MM.1S (cell line): ENCODE measurements around the gene MMS22L.

ENCODE experiments used
- DNase-seq: peaks from one replicate; pipeline ENCODE4 v3.0.0-alpha.2; 2015
- H2AFZ ChIP-seq: fragments of 300-600 bp; sonication (generic); 2 replicates; pipeline ENCODE4 v1.6.0; 2016; ENCODE audit warnings: antibody characterized with exemption, low read length
- H3F3A ChIP-seq: fragments of 300-600 bp; sonication (generic); 2 replicates; pipeline ENCODE4 v1.6.1; 2016; ENCODE audit warnings: mild to moderate bottlenecking, antibody characterized with exemption, low read length, moderate library complexity, mixed read lengths; ENCODE audit not compliant: insufficient read depth
- H3K27ac ChIP-seq: fragments of 300-600 bp; sonication (generic); 2 replicates; pipeline ENCODE4 v1.5.1; 2016; ENCODE audit warnings: mild to moderate bottlenecking, low read length
- H3K27me3 ChIP-seq: fragments of 300-600 bp; sonication (generic); replicated peaks from 2 replicates; pipeline ENCODE4 v1.6.0; 2016; ENCODE audit warnings: low read length; ENCODE audit not compliant: insufficient read depth
- H3K36me3 ChIP-seq: fragments of 300-600 bp; sonication (generic); replicated peaks from 2 replicates; pipeline ENCODE4 v1.6.1; 2016; ENCODE audit warnings: mild to moderate bottlenecking, low read length, mixed read lengths; ENCODE audit not compliant: insufficient read depth
- H3K4me1 ChIP-seq: fragments of 300-600 bp; sonication (generic); 2 replicates; pipeline ENCODE4 v1.6.1; 2016; ENCODE audit warnings: low read length, mixed read lengths
- H3K4me2 ChIP-seq: fragments of 300-600 bp; sonication (generic); 2 replicates; pipeline ENCODE4 v1.6.0; 2016; ENCODE audit warnings: low read depth, low read length
- H3K4me3 ChIP-seq: fragments of 300-600 bp; sonication (generic); 2 replicates; pipeline ENCODE4 v1.5.1; 2016; ENCODE audit warnings: low read length, mixed read lengths
- H3K79me2 ChIP-seq: fragments of 300-600 bp; sonication (generic); 2 replicates; pipeline ENCODE4 v1.6.1; 2016; ENCODE audit warnings: mixed run types, low read length, mixed read lengths
- H3K9ac ChIP-seq: fragments of 300-600 bp; sonication (generic); 2 replicates; pipeline ENCODE4 v1.6.1; 2016; ENCODE audit warnings: low read length, mixed read lengths
- H3K9me2 ChIP-seq: fragments of 300-600 bp; sonication (generic); replicated peaks from 2 replicates; pipeline ENCODE4 v1.6.1; 2016; ENCODE audit warnings: mild to moderate bottlenecking, low read length, mixed read lengths; ENCODE audit not compliant: insufficient read depth
- H3K9me3 ChIP-seq: fragments of 300-600 bp; sonication (generic); replicated peaks from 2 replicates; pipeline ENCODE4 v1.6.1; 2016; ENCODE audit warnings: mild to moderate bottlenecking, low read length, mixed read lengths; ENCODE audit not compliant: insufficient read depth
- H4K20me1 ChIP-seq: fragments of 300-600 bp; sonication (generic); 2 replicates; pipeline ENCODE4 v1.6.1; 2016; ENCODE audit warnings: mild to moderate bottlenecking, low read length, moderate library complexity, mixed read lengths; ENCODE audit not compliant: insufficient read depth
- CTCF ChIP-seq: fragments of 300-600 bp; sonication (generic); IDR thresholded peaks from 2 replicates; pipeline ENCODE4 v1.5.1; 2016; ENCODE audit warnings: antibody characterized with exemption, low read length, mixed read lengths
- EZH2 ChIP-seq: fragments of 300-600 bp; sonication (generic); optimal IDR thresholded peaks from 2 replicates; pipeline ENCODE3; 2017; ENCODE audit warnings: low read depth, mild to moderate bottlenecking, antibody characterized with exemption, low read length, mixed read lengths
- EZH2phosphoT487 ChIP-seq: fragments of 300-600 bp; sonication (generic); IDR thresholded peaks from 2 replicates; pipeline ENCODE4 v1.6.1; 2018; ENCODE audit warnings: antibody characterized with exemption, low read length

MMS22L gene

GRCh38 chr6:97145691-97146090, 137.3 kb downstream of the MMS22L start:
- H3K79me2 ChIP-seq, result no peaks in the 10 kb centered on the region
- H3K4me1 ChIP-seq, result no peaks in the 10 kb centered on the region
- no peak overlapping the region for H2AFZ ChIP-seq
- H3K27me3 ChIP-seq, result no peaks in the 10 kb centered on the region
- H4K20me1 ChIP-seq, result no peaks in the 10 kb centered on the region
- TF ChIP-seq EZH2phosphoT487 (no peak), CTCF (no peak), EZH2 (no peak)
- H3K36me3 ChIP-seq, result no peaks in the 10 kb centered on the region; the same call in 1 of the 2 replicates
- no peak overlapping the region for H3K4me2 ChIP-seq
- H3K9ac ChIP-seq, result no peak overlapping the region
- no peak overlapping the region for H3K4me3 ChIP-seq
- no peak for DNase-seq
- no peaks in the 10 kb centered on the region for H3K9me3 ChIP-seq
- H3K27ac ChIP-seq, result no peak overlapping the region
- H3K9me2 ChIP-seq, result no peaks in the 10 kb centered on the region
- H3F3A ChIP-seq, result no peaks in the 10 kb centered on the region

DNA sequence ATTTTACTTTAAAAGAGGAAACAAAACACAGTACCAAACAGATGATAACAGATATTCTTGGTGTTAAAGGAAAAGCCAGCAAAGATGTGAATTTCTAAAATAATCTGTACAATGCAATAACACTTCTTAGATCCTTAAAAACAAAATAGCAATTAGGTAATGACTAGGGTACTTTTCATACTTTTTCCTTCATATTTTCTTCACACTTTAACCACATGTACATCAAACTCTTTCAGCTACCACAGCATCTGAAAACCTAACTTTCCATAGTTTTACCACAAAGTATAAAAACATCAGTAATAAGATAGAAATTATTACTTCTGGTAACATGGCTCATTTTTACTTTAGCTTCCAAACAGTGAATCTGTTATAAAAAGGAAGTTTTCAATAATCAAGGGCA, 141.3 kb downstream of the MMS22L start:
- no peaks in the 10 kb centered on the region for H3K27me3 ChIP-seq
- H3K36me3 ChIP-seq, result no peaks in the 10 kb centered on the region
- H3K4me3 ChIP-seq, result no peak overlapping the region
- no peak overlapping the region for H2AFZ ChIP-seq
- H3K4me1 ChIP-seq, result no peaks in the 10 kb centered on the region
- H3K9ac ChIP-seq, result no peak overlapping the region
- H3K9me3 ChIP-seq, result no peaks in the 10 kb centered on the region
- no peak overlapping the region for H3K27ac ChIP-seq
- no peaks in the 10 kb centered on the region for H3K9me2 ChIP-seq
- H4K20me1 ChIP-seq, result no peaks in the 10 kb centered on the region
- no peak overlapping the region for H3K4me2 ChIP-seq
- no peak for DNase-seq
- TF ChIP-seq EZH2, result no peak
- TF ChIP-seq EZH2phosphoT487, result no peak
- TF ChIP-seq CTCF, result no peak
- H3F3A ChIP-seq, result no peaks in the 10 kb centered on the region
- no peaks in the 10 kb centered on the region for H3K79me2 ChIP-seq

DNA sequence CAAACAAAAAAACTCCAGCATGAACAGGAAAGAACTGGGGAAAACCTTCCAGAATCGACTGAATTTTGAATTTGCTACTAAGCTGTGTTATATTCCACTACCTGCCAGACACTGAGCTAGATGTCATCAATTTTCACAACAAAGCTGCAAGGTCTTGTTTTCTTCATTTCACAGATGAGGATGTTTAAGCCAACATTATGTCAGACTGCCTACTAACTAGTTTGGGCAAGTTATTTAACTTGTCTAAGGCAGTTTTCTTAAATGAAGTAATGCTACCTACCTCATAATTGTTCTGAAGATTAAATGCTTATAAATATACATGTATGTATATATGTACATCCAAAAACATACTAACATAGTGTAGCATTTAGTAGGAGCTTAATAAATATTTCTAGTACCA, 144.4 kb downstream of the MMS22L start:
- Histone ChIP-seq H3K27ac (no peak overlapping the region), H3K4me3 (no peak overlapping the region), H4K20me1 (no peaks in the 10 kb centered on the region)

More for the DNA sequence above, 144.4 kb downstream of the MMS22L start:
- Histone ChIP-seq H3K4me2 (no peak overlapping the region), H3F3A (no peaks in the 10 kb centered on the region), H3K9me2 (no peaks in the 10 kb centered on the region), H3K9me3 (no peaks in the 10 kb centered on the region), H3K27me3 (no peaks in the 10 kb centered on the region), H3K79me2 (no peaks in the 10 kb centered on the region), H2AFZ (no peak overlapping the region), H3K9ac (no peak overlapping the region), H3K36me3 (no peaks in the 10 kb centered on the region), H3K4me1 (no peaks in the 10 kb centered on the region)
- TF ChIP-seq EZH2 (no peak), CTCF (no peak), EZH2phosphoT487 (no peak)
- DNase-seq, result no peak
